ENCODE results near the gene YTHDF1.
"Not testable (repeated sequence)": the region's sequence is repeated elsewhere in the genome, so short reads cannot be mapped to it uniquely, and the experiment has no call there.

YTHDF1 gene

GRCh38 chr20:63163171-63163570 lies 52.8 kb downstream of the YTHDF1 start:
- Mint-ChIP-seq H3K27ac (no peak overlapping the region), H3K27me3 (no peaks in the 10 kb centered on the region), H3K4me3 (no peak overlapping the region), H3K9me3 (no peaks in the 10 kb centered on the region), H3K4me1 (no peaks in the 10 kb centered on the region), H3K36me3 (ENCODE audit: low read depth) (no peaks in the 10 kb centered on the region)
- ATAC-seq (no peak), DNase-seq (no peak)

GRCh38 chr20:63162206-63162795 lies 53.6 kb downstream of the YTHDF1 start:
- Mint-ChIP-seq H3K9me3 (no peaks in the 10 kb centered on the region), H3K4me1 (no peaks in the 10 kb centered on the region), H3K4me3 (no peak overlapping the region), H3K36me3 (ENCODE audit: low read depth) (no peaks in the 10 kb centered on the region), H3K27ac (no peak overlapping the region), H3K27me3 (no peaks in the 10 kb centered on the region)
- DNase-seq = no peak
- ATAC-seq = no peak

- ATAC-seq (no peak), DNase-seq (no peak)
- Mint-ChIP-seq H3K36me3 (ENCODE audit: low read depth) (no peaks in the 10 kb centered on the region), H3K27me3 (no peaks in the 10 kb centered on the region), H3K4me3 (no peak overlapping the region), H3K27ac (no peak overlapping the region), H3K4me1 (no peaks in the 10 kb centered on the region), H3K9me3 (no peaks in the 10 kb centered on the region)
These were observed 54.7 kb downstream of the YTHDF1 start for GRCh38 chr20:63161176-63161651.

GRCh38 chr20:63160641-63161175 lies 55.2 kb downstream of the YTHDF1 start:
- DNase-seq (no peak), ATAC-seq (no peak)
- H3K4me3 Mint-ChIP-seq = no peak overlapping the region
- H3K36me3 Mint-ChIP-seq (ENCODE audit: low read depth) = no peaks in the 10 kb centered on the region
- H3K9me3 Mint-ChIP-seq = no peaks in the 10 kb centered on the region
- no peak overlapping the region for H3K27ac Mint-ChIP-seq
- H3K27me3 Mint-ChIP-seq = no peaks in the 10 kb centered on the region
- no peaks in the 10 kb centered on the region for H3K4me1 Mint-ChIP-seq

GRCh38 chr20:63159826-63160640 lies 55.9 kb downstream of the YTHDF1 start:
- Mint-ChIP-seq H3K4me3 (no peak overlapping the region), H3K4me1 (no peaks in the 10 kb centered on the region), H3K9me3 (no peaks in the 10 kb centered on the region), H3K36me3 (ENCODE audit: low read depth) (no peaks in the 10 kb centered on the region), H3K27ac (no peak overlapping the region), H3K27me3 (no peaks in the 10 kb centered on the region)
- DNase-seq = no peak
- no peak for ATAC-seq

GRCh38 chr20:63159251-63159650 lies 56.7 kb downstream of the YTHDF1 start:
- not testable (repeated sequence) for H3K4me1 Mint-ChIP-seq; H3K9me3 Mint-ChIP-seq; H3K27me3 Mint-ChIP-seq; ATAC-seq; H3K27ac Mint-ChIP-seq; DNase-seq; H3K4me3 Mint-ChIP-seq; H3K36me3 Mint-ChIP-seq (ENCODE audit: low read depth)

- Mint-ChIP-seq H3K27ac (no peak overlapping the region), H3K4me1 (no peaks in the 10 kb centered on the region), H3K9me3 (no peaks in the 10 kb centered on the region), H3K36me3 (ENCODE audit: low read depth) (no peaks in the 10 kb centered on the region), H3K4me3 (no peak overlapping the region), H3K27me3 (peaks cover 3% of the 10 kb centered on the region)
- DNase-seq = no peak
- no peak for ATAC-seq
These were observed 57.1 kb downstream of the YTHDF1 start for GRCh38 chr20:63158845-63159244.

GRCh38 chr20:63158352-63158751 lies 57.6 kb downstream of the YTHDF1 start:
- no peak overlapping the region for H3K4me3 Mint-ChIP-seq
- no peaks in the 10 kb centered on the region for H3K4me1 Mint-ChIP-seq
- H3K36me3 Mint-ChIP-seq (ENCODE audit: low read depth) = no peaks in the 10 kb centered on the region
- DNase-seq (no peak), ATAC-seq (no peak)
- no peaks in the 10 kb centered on the region for H3K9me3 Mint-ChIP-seq
- peaks cover 4% of the 10 kb centered on the region for H3K27me3 Mint-ChIP-seq
- H3K27ac Mint-ChIP-seq = no peak overlapping the region

- ATAC-seq; DNase-seq; H3K4me3 Mint-ChIP-seq; H3K27me3 Mint-ChIP-seq; H3K9me3 Mint-ChIP-seq; H3K27ac Mint-ChIP-seq; H3K4me1 Mint-ChIP-seq; H3K36me3 Mint-ChIP-seq (ENCODE audit: low read depth): not testable (repeated sequence)
These were observed 58.5 kb downstream of the YTHDF1 start for GRCh38 chr20:63157431-63157830.

GRCh38 chr20:63156221-63156671 lies 59.7 kb downstream of the YTHDF1 start:
- Mint-ChIP-seq H3K4me3 (no peak overlapping the region), H3K27ac (no peak overlapping the region), H3K27me3 (peaks cover 4% of the 10 kb centered on the region), H3K9me3 (no peaks in the 10 kb centered on the region), H3K36me3 (ENCODE audit: low read depth) (no peaks in the 10 kb centered on the region), H3K4me1 (no peaks in the 10 kb centered on the region)
- DNase-seq (no peak), ATAC-seq (no peak)

GRCh38 chr20:63155266-63156165 lies 60.4 kb downstream of the YTHDF1 start:
- Mint-ChIP-seq H3K27me3 (peaks cover 4% of the 10 kb centered on the region), H3K4me1 (no peaks in the 10 kb centered on the region), H3K36me3 (ENCODE audit: low read depth) (no peaks in the 10 kb centered on the region), H3K27ac (no peak overlapping the region), H3K9me3 (no peaks in the 10 kb centered on the region), H3K4me3 (no peak overlapping the region)
- ATAC-seq = no peak
- DNase-seq = no peak

- DNase-seq (no peak), ATAC-seq (no peak)
- H3K4me1 Mint-ChIP-seq = no peaks in the 10 kb centered on the region
- H3K27me3 Mint-ChIP-seq = peaks cover 12% of the 10 kb centered on the region
- H3K9me3 Mint-ChIP-seq = no peaks in the 10 kb centered on the region
- no peaks in the 10 kb centered on the region for H3K36me3 Mint-ChIP-seq (ENCODE audit: low read depth)
- no peak overlapping the region for H3K27ac Mint-ChIP-seq
- H3K4me3 Mint-ChIP-seq = no peak overlapping the region
These were observed 61.5 kb downstream of the YTHDF1 start for GRCh38 chr20:63154395-63154794.

- Mint-ChIP-seq H3K4me3 (no peak overlapping the region), H3K27ac (no peak overlapping the region), H3K36me3 (ENCODE audit: low read depth) (no peaks in the 10 kb centered on the region), H3K4me1 (no peaks in the 10 kb centered on the region), H3K9me3 (peaks cover under 1% of the 10 kb centered on the region), H3K27me3 (peaks cover 15% of the 10 kb centered on the region)
- DNase-seq = no peak
- ATAC-seq = no peak
These were observed 62.4 kb downstream of the YTHDF1 start for GRCh38 chr20:63153254-63154221.

Data from activated naive CD8-positive, alpha-beta T cell treated with anti-CD3 and anti-CD28 coated beads, Interleukin-2, amount 50 U/mL, for 24 hours (primary cell).